CD4-positive, alpha-beta memory T cell (primary cell): ENCODE data around the gene TNS2. TPM values are rescaled to one million over a fixed set of nuclear protein-coding genes. Genes with fewer than 3 reads are reported as not detected.

ENCODE experiments used
- CTCF ChIA-PET: fragments of 350-600 bp; sonication (Branson Sonifier 250); formaldehyde crosslinking; loops from one replicate; lab custom pipeline; 2021; ENCODE audit warnings: inconsistent platforms; ENCODE audit not compliant: partially characterized antibody; lab: Charles Lee
- POLR2A ChIA-PET: fragments of 350-600 bp; sonication (Branson Sonifier 250); formaldehyde crosslinking; loops from one replicate; lab custom pipeline; 2021; ENCODE audit not compliant: partially characterized antibody; lab: Charles Lee
- DNase-seq, 5 donors: peaks; one replicate each; pipeline versions ENCODE4 v3.0.0 to v3.0.0-alpha.2; 2020 to 2022; ENCODE audit warnings: mixed read lengths in 1 of 5
- H3K27ac ChIP-seq: one replicate; pipeline ENCODE4 v1.7.0; 2013; ENCODE audit warnings: low read depth, low read length
- H3K27me3 ChIP-seq: 2 replicates; pipeline ENCODE4 v1.7.0; 2013; ENCODE audit warnings: mild to moderate bottlenecking, low read length, moderate library complexity; ENCODE audit not compliant: insufficient read depth
- H3K36me3 ChIP-seq: 2 replicates; pipeline ENCODE4 v1.7.0; 2013; ENCODE audit warnings: mild to moderate bottlenecking, low read length, moderate library complexity; ENCODE audit not compliant: insufficient read depth
- H3K4me1 ChIP-seq: 2 replicates; pipeline ENCODE4 v1.7.0; 2013; ENCODE audit warnings: mild to moderate bottlenecking, low read length, moderate library complexity; ENCODE audit not compliant: insufficient read depth
- H3K4me3 ChIP-seq, 2 donors: one replicate each; pipeline ENCODE4 v1.7.0; 2013; ENCODE audit warnings: low read length in 2 of 2, mild to moderate bottlenecking in 1 of 2
- H3K9me3 ChIP-seq, 2 donors: one replicate each; pipeline ENCODE4 v1.7.0; 2013; ENCODE audit warnings: low read length in 2 of 2, control low read depth in 1 of 2; ENCODE audit not compliant: control insufficient read depth in 1 of 2
- H3K27ac Mint-ChIP-seq, 7 donors: one replicate each; pipeline ENCODE4 v1.8.0; 2020 to 2021; ENCODE audit warnings: mixed read lengths in 7 of 7, mild to moderate bottlenecking in 6 of 7, inconsistent platforms in 3 of 7, moderate library complexity in 3 of 7
- H3K27me3 Mint-ChIP-seq, 2 donors: one replicate each; pipeline ENCODE4 v1.8.0; 2020 to 2021; ENCODE audit warnings: mixed read lengths in 2 of 2
- H3K36me3 Mint-ChIP-seq, 2 donors: one replicate each; pipeline ENCODE4 v1.8.0; 2020 to 2021; ENCODE audit warnings: mixed read lengths in 2 of 2, inconsistent platforms in 1 of 2, mild to moderate bottlenecking in 1 of 2
- H3K4me1 Mint-ChIP-seq, 4 donors: one replicate each; pipeline ENCODE4 v1.8.0; 2020 to 2021; ENCODE audit warnings: mixed read lengths in 4 of 4, mild to moderate bottlenecking in 1 of 4
- H3K4me3 Mint-ChIP-seq, 8 donors: one replicate each; pipeline ENCODE4 v1.8.0; 2020 to 2021; ENCODE audit warnings: mixed read lengths in 8 of 8, mild to moderate bottlenecking in 7 of 8, moderate library complexity in 6 of 8, inconsistent platforms in 3 of 8
- H3K9me3 Mint-ChIP-seq, 8 donors: one replicate each; pipeline ENCODE4 v1.8.0; 2020 to 2021; ENCODE audit warnings: mixed read lengths in 8 of 8, mild to moderate bottlenecking in 5 of 8, inconsistent platforms in 3 of 8, moderate library complexity in 1 of 8
- intact Hi-C: fragments of 100-400 bp; cut with micrococcal nuclease; formaldehyde crosslinking; loops from one replicate; pipeline ENCODE4 v1.15.1; 2023
- polyA plus RNA-seq, 2 donors: library from polyadenylated mRNA; unstranded; fragments of 300-500 nt; fragmentation: Illumina TruSeq; gene quantifications; one replicate each; pipeline ENCODE4 v1.2.3, GENCODE V29; 2021
- total RNA-seq, 2 experiments: library from RNA; stranded (reverse); gene quantifications; one replicate each; pipeline ENCODE4 v1.2.3, GENCODE V29; 2021

Gene TNS2
- total and polyA plus RNA-seq, 4 experiments from 2014 or later: 0.27 to 7.2 (median 3.4) TPM

DNA sequence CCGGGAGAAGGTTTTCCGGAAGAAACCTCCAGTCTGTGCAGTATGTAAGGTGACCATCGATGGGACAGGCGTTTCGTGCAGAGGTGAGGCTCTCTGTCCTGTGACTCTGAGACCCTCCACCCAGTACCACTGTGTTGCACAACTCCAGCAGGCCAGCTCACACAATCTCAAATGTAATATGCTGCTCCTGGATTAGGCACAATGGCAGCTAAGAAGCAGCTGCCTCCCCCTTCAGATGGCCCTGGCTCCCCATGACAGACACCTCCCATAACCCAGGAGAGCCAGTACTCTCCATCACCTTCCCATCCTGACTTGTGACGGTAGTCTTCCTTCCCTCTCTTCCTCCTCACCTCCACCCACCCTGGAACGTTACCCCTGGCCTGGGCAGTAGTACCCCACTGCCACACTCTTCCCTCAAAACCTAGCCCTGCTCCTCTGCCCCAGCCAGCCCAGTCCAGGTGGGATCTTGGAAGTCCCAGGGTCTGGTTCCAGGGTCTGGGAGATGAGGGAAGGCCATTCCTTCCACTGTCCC, 2.1 kb downstream of the TNS2 start:
- CTCF ChIA-PET: interaction anchor here (0.7 to 1.3 kb wide), 3 partner anchors 14 to 46 kb away, joined by 3 read pairs; no protein-coding TSS in a partner anchor

DNA sequence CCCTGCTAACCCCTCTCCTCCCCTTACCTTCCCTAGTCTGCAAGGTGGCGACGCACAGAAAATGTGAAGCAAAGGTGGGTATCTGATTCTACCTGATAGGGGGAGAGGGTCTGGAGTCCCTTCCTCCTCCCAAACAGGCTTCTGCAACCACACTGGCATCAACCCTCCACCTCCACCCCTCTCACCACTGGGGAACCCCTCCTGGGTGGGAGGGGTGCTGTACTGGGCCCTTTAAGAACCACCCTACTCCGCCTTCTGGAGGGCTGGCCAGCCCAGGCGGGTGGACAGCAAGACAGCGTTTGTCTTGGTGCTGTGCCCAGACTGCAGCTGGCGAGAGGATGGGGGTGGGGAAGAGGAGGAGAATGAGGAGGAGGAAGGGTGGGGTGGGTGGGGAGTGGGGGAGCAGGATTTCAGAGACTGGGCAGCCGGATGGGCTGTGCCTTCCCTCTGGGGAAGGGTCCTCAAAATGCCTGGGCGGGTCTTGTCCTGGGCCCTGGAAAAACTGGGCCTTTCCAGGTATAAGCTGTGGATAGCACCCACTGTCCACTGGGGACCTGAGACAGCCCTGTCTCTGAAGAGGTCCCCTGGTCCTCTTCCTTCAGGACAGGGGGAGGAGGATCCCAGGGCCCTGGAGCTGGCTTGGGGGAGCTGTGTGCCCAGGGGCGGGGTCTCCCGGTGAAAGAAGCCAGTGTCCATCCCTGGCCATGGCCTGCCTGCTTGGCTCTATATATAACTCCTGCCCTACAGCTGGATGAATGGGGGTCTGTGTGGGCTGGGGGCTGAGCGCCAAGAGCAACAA, 2.8 kb downstream of the TNS2 start:
- no peaks in the 10 kb centered on the region for H3K27me3 ChIP-seq
- no peak overlapping the region for H3K4me3 Mint-ChIP-seq
- ChIA-PET CTCF (interaction anchor here (0.6 to 5.5 kb wide), 2 partner anchors 14 to 47 kb away, joined by 3 to 58 read pairs; no protein-coding TSS in a partner anchor), POLR2A (interaction anchor here (0.8 to 3.4 kb wide), 4 partner anchors 7 to 448 kb away, joined by 3 to 8 read pairs (median 4); partner anchors contain the start of genes EIF4B and TARBP2)
- no peaks in the 10 kb centered on the region for H3K9me3 Mint-ChIP-seq
- H3K27ac Mint-ChIP-seq: peak overlapping the region in 3 of 7 donors; percentile 14 to 80 (median 65)
- intact Hi-C loops: loop anchor here (5.0 kb wide), 1 partner anchor 45 kb away; the partner anchor contains the start of gene IGFBP6
- no peak overlapping the region for H3K27ac ChIP-seq
- peak in 1 of 5 donors; percentile 21 for DNase-seq
- H3K4me3 ChIP-seq: no peak overlapping the region
- peaks cover 4 to 18% (median 15%) of the 10 kb centered on the region in 4 donors for H3K4me1 Mint-ChIP-seq
- H3K4me1 ChIP-seq: peaks cover 12% of the 10 kb centered on the region
- no peaks in the 10 kb centered on the region for H3K36me3 Mint-ChIP-seq
- H3K9me3 ChIP-seq: no peaks in the 10 kb centered on the region
- no peaks in the 10 kb centered on the region for H3K36me3 ChIP-seq
- H3K27me3 Mint-ChIP-seq: no peaks in the 10 kb centered on the region

More for the DNA sequence above, 2.1 kb downstream of the TNS2 start:
- intact Hi-C loops: loop anchor here (5.0 kb wide), 1 partner anchor 45 kb away; the partner anchor contains the start of gene IGFBP6
- H3K9me3 Mint-ChIP-seq: no peaks in the 10 kb centered on the region
- H3K4me1 ChIP-seq: peaks cover 12% of the 10 kb centered on the region
- H3K4me3 Mint-ChIP-seq: peak overlapping the region in 3 of 8 donors; percentile 21 to 39 (median 30)
- POLR2A ChIA-PET: interaction anchor here (1.1 kb wide), 1 partner anchor 14 kb away, joined by 4 read pairs; no protein-coding TSS in a partner anchor
- H3K36me3 ChIP-seq: no peaks in the 10 kb centered on the region
- H3K4me1 Mint-ChIP-seq: peaks cover 4 to 19% (median 13%) of the 10 kb centered on the region in 4 donors
- peak in 1 of 5 donors; percentile 31 for DNase-seq
- no peaks in the 10 kb centered on the region for H3K9me3 ChIP-seq
- H3K4me3 ChIP-seq: no peak overlapping the region
- H3K27ac Mint-ChIP-seq: peak overlapping the region in 4 of 7 donors; percentile 14 to 66 (median 59)
- H3K27ac ChIP-seq: no peak overlapping the region
- H3K27me3 ChIP-seq: no peaks in the 10 kb centered on the region
- H3K27me3 Mint-ChIP-seq: no peaks in the 10 kb centered on the region
- H3K36me3 Mint-ChIP-seq: no peaks in the 10 kb centered on the region

DNA sequence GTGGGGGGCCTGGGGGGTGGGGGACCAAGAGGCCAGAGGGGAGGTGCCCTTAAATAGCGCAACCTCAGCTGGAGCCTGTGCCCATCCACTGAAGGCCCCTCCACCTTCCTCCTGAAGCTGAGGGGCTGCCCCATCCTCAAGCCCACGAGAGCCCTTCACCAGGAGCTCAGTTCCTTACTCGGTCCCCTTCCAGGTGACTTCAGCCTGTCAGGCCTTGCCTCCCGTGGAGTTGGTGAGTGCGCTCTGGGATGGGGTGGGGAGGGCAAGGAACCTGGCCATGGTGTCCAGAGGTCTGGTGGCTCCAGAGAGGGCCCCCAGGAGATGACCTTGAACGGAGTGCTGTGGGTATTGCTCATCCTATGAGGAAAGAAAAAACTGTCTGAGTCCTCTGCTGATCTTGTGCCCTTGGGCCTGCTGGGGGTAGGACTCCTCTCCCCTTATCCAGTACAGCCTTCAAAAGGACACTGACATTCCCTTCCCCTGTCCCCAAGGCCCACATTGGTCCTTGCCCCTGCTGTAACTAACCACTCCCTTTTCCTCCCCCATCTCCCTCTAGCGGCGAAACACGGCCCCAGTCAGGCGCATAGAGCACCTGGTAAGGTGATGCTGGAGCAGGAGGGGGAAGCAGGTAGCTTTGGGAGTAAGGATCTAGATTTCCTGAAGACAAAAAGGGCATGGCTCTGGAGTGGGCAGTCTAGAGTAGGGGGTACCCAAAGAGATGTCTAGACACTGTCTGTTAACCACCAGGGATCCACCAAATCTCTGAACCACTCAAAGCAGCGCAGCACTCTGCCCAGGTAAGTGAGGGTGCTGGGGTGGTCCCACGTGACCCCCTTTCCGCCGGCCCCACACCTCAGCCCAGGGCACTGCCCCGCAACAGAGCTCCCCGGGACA, 3.6 kb downstream of the TNS2 start:
- Mint-ChIP-seq H3K27ac (peak overlapping the region; percentile 80 to 98 (median 93)), H3K27me3 (no peaks in the 10 kb centered on the region), H3K9me3 (no peaks in the 10 kb centered on the region), H3K4me1 (peaks cover 4 to 18% (median 15%) of the 10 kb centered on the region in 4 donors), H3K4me3 (peak overlapping the region; percentile 88 to 95 (median 92)), H3K36me3 (no peaks in the 10 kb centered on the region)
- Histone ChIP-seq H3K4me3 (peak overlapping the region; percentile 76 to 87), H3K36me3 (no peaks in the 10 kb centered on the region), H3K27ac (peak overlapping the region; percentile 62), H3K27me3 (no peaks in the 10 kb centered on the region), H3K9me3 (no peaks in the 10 kb centered on the region), H3K4me1 (peaks cover 9% of the 10 kb centered on the region)
- POLR2A ChIA-PET: interaction anchor here (0.8 to 3.4 kb wide), 10 partner anchors 8 to 448 kb away, joined by 3 to 8 read pairs (median 4); partner anchors contain the start of genes EIF4B, IGFBP6, SPRYD3 and TARBP2
- DNase-seq: peak; percentile 52 to 81 (median 56)
- intact Hi-C loops: loop anchor here (1.0 to 5.0 kb wide), 3 partner anchors 44 to 241 kb away; partner anchors contain the start of genes CSAD, IGFBP6, PFDN5 and ZNF740
- CTCF ChIA-PET: interaction anchor here (0.6 to 5.5 kb wide), 12 partner anchors 9 to 456 kb away, joined by 3 to 58 read pairs (median 4); partner anchors contain the start of genes SOAT2 and SPRYD3

DNA sequence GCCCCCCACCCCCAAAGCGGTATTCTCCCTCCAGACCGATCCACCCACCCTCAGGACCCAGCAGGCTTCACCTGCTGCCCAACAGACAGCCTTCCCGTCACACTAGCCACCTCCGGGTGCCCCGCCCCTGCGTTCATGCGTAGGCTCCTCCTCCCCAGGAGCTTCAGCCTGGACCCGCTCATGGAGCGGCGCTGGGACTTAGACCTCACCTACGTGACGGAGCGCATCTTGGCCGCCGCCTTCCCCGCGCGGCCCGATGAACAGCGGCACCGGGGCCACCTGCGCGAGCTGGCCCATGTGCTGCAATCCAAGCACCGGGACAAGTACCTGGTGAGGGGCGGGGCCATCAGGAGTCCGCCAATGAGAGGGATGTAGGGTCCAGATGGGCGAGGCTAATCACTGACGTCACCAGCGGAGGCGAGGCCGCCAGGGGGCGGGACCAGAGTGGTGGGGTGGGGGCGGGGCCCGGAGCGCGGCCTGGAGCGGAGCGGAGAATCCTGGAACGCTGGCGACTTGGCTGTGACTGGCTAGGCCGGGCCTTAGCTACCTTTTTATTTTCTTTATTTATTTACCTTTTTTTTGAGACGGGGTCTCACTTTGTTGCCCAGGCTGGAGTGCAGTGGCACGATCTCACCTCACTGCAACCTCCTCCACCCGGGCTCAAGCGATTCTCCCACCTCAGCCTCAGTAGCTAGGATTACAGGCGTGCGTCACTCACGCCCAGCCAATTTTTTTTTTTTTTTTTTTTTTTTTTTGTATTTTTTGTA, 4.4 kb downstream of the TNS2 start:
- Histone ChIP-seq H3K27ac (peak overlapping the region; percentile 62), H3K4me3 (peak overlapping the region; percentile 76 to 87), H3K27me3 (no peaks in the 10 kb centered on the region), H3K9me3 (no peaks in the 10 kb centered on the region), H3K4me1 (peaks cover 9% of the 10 kb centered on the region), H3K36me3 (no peaks in the 10 kb centered on the region)
- Mint-ChIP-seq H3K4me3 (peak overlapping the region; percentile 88 to 95 (median 92)), H3K27me3 (no peaks in the 10 kb centered on the region), H3K27ac (peak overlapping the region; percentile 80 to 98 (median 93)), H3K36me3 (no peaks in the 10 kb centered on the region), H3K9me3 (no peaks in the 10 kb centered on the region), H3K4me1 (peaks cover 4 to 18% (median 12%) of the 10 kb centered on the region in 4 donors)
- ChIA-PET POLR2A (interaction anchor here (0.9 to 3.4 kb wide), 9 partner anchors 8 to 447 kb away, joined by 3 to 8 read pairs (median 4); partner anchors contain the start of genes EIF4B, IGFBP6, SPRYD3 and TARBP2), CTCF (interaction anchor here (0.7 to 5.5 kb wide), 12 partner anchors 7 to 455 kb away, joined by 3 to 58 read pairs (median 4); partner anchors contain the start of genes SOAT2 and SPRYD3)
- DNase-seq: peak; percentile 94 to 96 (median 94)
- intact Hi-C loops: loop anchor here (1.0 to 5.0 kb wide), 3 partner anchors 43 to 241 kb away; partner anchors contain the start of genes CSAD, IGFBP6, PFDN5 and ZNF740

DNA sequence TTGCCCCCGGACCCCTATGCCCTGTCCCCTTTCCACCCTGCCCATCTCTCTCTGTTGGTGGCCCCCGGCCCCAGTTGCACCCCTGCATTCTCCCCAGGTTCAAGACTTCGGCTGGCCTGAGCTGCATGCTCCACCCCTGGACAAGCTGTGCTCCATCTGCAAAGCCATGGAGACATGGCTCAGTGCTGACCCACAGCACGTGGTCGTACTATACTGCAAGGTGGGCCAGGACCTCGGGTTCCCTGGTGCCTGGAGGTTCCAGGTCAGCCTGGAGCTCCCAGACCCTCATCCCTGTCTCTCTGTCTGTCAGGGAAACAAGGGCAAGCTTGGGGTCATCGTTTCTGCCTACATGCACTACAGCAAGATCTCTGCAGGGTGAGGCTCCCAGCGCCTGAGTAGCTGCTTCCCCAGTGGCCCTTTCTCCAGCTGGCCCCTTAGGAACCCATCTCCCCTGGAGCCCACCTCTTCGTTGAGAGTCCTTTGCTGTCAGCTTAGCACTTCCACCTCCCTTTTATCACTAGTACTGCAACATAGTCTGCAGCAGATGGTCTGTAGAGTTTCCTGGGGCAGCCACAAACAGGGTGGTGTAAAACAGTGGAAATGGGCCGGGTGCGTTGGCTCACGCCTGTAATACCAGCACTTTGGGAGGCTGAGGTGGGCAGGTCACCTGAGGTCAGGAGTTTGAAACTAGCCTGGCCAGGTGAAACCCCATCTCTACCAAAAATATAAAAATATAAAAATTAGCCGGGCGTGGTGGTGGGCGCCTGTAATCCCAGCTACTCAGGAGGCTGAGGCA, 5.8 kb downstream of the TNS2 start:
- Mint-ChIP-seq H3K36me3 (no peaks in the 10 kb centered on the region), H3K4me3 (peak overlapping the region in 5 of 8 donors; percentile 20 to 67 (median 43)), H3K27me3 (no peaks in the 10 kb centered on the region), H3K4me1 (peaks cover 4 to 18% (median 12%) of the 10 kb centered on the region in 4 donors), H3K9me3 (no peaks in the 10 kb centered on the region), H3K27ac (peak overlapping the region in 4 of 7 donors; percentile 47 to 80 (median 66))
- H3K36me3 ChIP-seq: no peaks in the 10 kb centered on the region
- CTCF ChIA-PET: interaction anchor here (0.7 to 5.5 kb wide), 5 partner anchors 9 to 43 kb away, joined by 3 to 58 read pairs (median 10); no protein-coding TSS in a partner anchor
- peak in 1 of 5 donors; percentile 41 for DNase-seq
- no peaks in the 10 kb centered on the region for H3K9me3 ChIP-seq
- peaks cover 9% of the 10 kb centered on the region for H3K4me1 ChIP-seq
- H3K27ac ChIP-seq: no peak overlapping the region
- no peak overlapping the region for H3K4me3 ChIP-seq
- intact Hi-C loops: loop anchor here (2.0 kb wide), 1 partner anchor 239 kb away; the partner anchor contains the start of gene PFDN5
- no peaks in the 10 kb centered on the region for H3K27me3 ChIP-seq
- POLR2A ChIA-PET: interaction anchor here (1.4 to 3.4 kb wide), 4 partner anchors 9 to 50 kb away, joined by 4 to 9 read pairs (median 6); partner anchors contain the start of genes EIF4B, IGFBP6 and SPRYD3
